ENCODE measurements around the gene SAMD9L. TPM values are rescaled to one million over a fixed set of nuclear protein-coding genes. Genes with fewer than 3 reads are reported as not detected.

Gene SAMD9L
- total and polyA plus RNA-seq, 4 donors, result 2.2 to 5.2 (median 3.8) TPM

DNA sequence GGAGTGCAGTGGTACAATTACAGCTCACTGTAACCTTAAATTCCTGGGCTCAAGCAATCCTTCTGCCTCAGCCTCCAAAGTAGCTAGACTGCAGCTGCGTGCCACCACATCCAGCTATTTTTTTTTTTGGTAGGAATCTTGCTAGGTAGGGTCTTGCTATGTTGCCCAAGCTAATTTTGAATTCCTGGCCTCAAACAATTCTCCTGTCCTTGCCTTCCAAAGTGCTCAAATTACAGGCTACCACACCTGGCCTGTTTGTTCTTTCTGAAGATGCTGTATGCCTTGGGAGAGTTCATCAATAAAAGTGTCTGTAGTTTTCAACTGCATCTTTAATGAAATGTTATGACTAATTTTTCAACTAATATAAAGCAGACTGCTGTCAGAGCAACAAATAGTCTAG lies 30.9 kb downstream of the SAMD9L start:
- no peaks in the 10 kb centered on the region for H3K27me3 ChIP-seq (ENCODE audit: control insufficient read depth in 4 of 4, insufficient read depth in 4 of 4, low read length in 3 of 4)
- H3K4me3 ChIP-seq (ENCODE audit: low read depth in 1 of 3, low read length in 3 of 3), result peak overlapping the region in 2 of 3 donors; percentile 34 to 60
- no peak for TF ChIP-seq EGR1 (IDR thresholded peaks at IDR 0.05; ENCODE audit: low read depth in 2 of 2)
- no peak for TF ChIP-seq HNF4G (IDR thresholded peaks at IDR 0.05)
- H3K27ac ChIP-seq (ENCODE audit: low read depth in 1 of 2, low read length in 2 of 2), result no peak overlapping the region
- H3K9me3 ChIP-seq (ENCODE audit: control insufficient read depth in 4 of 4, low read length in 3 of 4), result no peaks in the 10 kb centered on the region
- WGBS, result 84% methylated on average over 1 of the region's 1 CpG
- DNase-seq (ENCODE audit: low spot score), result no peak
- H3K36me3 ChIP-seq (ENCODE audit: control insufficient read depth in 4 of 4, insufficient read depth in 3 of 4, low read depth in 1 of 4, low read length in 3 of 4), result no peaks in the 10 kb centered on the region
- peak overlapping the region in 1 of 2 donors; percentile 67 for H3K9ac ChIP-seq (ENCODE audit: low read depth in 1 of 2, low read length in 2 of 2)
- peaks cover 0 to 6% (median 3%) of the 10 kb centered on the region in 4 donors for H3K4me1 ChIP-seq (ENCODE audit: control insufficient read depth in 4 of 4, insufficient read depth in 4 of 4, low read length in 3 of 4)

DNA sequence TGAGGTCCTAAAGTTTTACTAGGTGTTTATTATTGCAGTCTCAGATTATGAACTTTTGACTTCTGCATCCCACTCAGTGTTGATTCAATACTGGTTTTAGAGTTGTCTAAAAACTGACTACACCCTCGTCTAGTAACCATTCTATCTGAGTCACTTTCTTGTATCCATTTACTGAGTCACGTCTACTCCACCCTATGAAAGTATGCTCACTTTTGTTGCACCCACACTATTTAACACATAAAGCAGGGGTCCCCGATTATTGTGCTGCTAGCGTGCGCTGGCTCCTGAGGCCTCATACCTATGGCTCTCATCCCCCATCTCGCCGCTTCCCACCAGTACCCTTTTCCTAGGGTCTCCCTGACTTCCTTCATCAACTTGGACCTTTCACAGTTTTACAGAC lies 32.4 kb downstream of the SAMD9L start:
- WGBS, result 81% methylated on average over 7 of the region's 7 CpGs
- H3K27me3 ChIP-seq (ENCODE audit: control insufficient read depth in 4 of 4, insufficient read depth in 4 of 4, low read length in 3 of 4), result no peaks in the 10 kb centered on the region
- peak overlapping the region in 1 of 2 donors; percentile 5 for H3K9ac ChIP-seq (ENCODE audit: low read depth in 1 of 2, low read length in 2 of 2)
- TF ChIP-seq, protein P1, sequence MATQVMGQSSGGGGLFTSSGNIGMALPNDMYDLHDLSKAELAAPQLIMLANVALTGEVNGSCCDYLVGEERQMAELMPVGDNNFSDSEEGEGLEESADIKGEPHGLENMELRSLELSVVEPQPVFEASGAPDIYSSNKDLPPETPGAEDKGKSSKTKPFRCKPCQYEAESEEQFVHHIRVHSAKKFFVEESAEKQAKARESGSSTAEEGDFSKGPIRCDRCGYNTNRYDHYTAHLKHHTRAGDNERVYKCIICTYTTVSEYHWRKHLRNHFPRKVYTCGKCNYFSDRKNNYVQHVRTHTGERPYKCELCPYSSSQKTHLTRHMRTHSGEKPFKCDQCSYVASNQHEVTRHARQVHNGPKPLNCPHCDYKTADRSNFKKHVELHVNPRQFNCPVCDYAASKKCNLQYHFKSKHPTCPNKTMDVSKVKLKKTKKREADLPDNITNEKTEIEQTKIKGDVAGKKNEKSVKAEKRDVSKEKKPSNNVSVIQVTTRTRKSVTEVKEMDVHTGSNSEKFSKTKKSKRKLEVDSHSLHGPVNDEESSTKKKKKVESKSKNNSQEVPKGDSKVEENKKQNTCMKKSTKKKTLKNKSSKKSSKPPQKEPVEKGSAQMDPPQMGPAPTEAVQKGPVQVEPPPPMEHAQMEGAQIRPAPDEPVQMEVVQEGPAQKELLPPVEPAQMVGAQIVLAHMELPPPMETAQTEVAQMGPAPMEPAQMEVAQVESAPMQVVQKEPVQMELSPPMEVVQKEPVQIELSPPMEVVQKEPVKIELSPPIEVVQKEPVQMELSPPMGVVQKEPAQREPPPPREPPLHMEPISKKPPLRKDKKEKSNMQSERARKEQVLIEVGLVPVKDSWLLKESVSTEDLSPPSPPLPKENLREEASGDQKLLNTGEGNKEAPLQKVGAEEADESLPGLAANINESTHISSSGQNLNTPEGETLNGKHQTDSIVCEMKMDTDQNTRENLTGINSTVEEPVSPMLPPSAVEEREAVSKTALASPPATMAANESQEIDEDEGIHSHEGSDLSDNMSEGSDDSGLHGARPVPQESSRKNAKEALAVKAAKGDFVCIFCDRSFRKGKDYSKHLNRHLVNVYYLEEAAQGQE (IDR thresholded peaks at IDR 0.05), result no peak
- no peak for TF ChIP-seq HNF4G (IDR thresholded peaks at IDR 0.05)
- no peak overlapping the region for H3K27ac ChIP-seq (ENCODE audit: low read depth in 1 of 2, low read length in 2 of 2)
- no peak for DNase-seq (ENCODE audit: low spot score)
- no peaks in the 10 kb centered on the region for H3K9me3 ChIP-seq (ENCODE audit: control insufficient read depth in 4 of 4, low read length in 3 of 4)
- no peaks in the 10 kb centered on the region for H3K36me3 ChIP-seq (ENCODE audit: control insufficient read depth in 4 of 4, insufficient read depth in 3 of 4, low read depth in 1 of 4, low read length in 3 of 4)
- no peak overlapping the region for H3K4me3 ChIP-seq (ENCODE audit: low read depth in 1 of 3, low read length in 3 of 3)
- peaks cover 0 to 6% (median 3%) of the 10 kb centered on the region in 4 donors for H3K4me1 ChIP-seq (ENCODE audit: control insufficient read depth in 4 of 4, insufficient read depth in 4 of 4, low read length in 3 of 4)

DNA sequence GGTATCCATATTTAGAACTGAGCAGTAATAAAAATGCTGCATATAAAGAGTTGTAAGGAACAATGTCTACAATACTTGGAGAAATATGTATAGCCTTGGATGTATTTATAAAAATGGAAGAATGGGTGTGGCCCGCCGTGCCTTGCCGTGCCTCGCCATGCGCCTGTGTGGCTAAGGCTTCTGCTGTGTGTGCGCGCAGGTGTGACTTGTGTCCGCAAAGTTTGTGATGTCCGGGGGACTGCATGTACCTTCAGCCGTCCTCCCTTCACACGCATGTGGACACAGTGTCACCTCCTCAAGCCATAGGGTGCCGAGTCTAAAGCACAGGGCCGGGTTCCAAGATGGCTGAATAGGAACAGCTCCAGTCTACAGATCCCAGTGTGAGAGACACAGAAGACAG lies 40.2 kb downstream of the SAMD9L start:
- peaks cover 2 to 36% (median 32%) of the 10 kb centered on the region in 4 donors for H3K36me3 ChIP-seq (ENCODE audit: control insufficient read depth in 4 of 4, insufficient read depth in 3 of 4, low read depth in 1 of 4, low read length in 3 of 4)
- DNase-seq (ENCODE audit: low spot score), result no peak
- peak overlapping the region in 2 of 3 donors; percentile 39 to 46 for H3K4me3 ChIP-seq (ENCODE audit: low read depth in 1 of 3, low read length in 3 of 3)
- H3K27me3 ChIP-seq (ENCODE audit: control insufficient read depth in 4 of 4, insufficient read depth in 4 of 4, low read length in 3 of 4), result no peaks in the 10 kb centered on the region
- H3K4me1 ChIP-seq (ENCODE audit: control insufficient read depth in 4 of 4, insufficient read depth in 4 of 4, low read length in 3 of 4), result no peaks in the 10 kb centered on the region
- H3K9me3 ChIP-seq (ENCODE audit: control insufficient read depth in 4 of 4, low read length in 3 of 4), result peaks cover 17 to 50% (median 31%) of the 10 kb centered on the region in 4 donors
- no peak for TF ChIP-seq SP1 (IDR thresholded peaks at IDR 0.05)
- TF ChIP-seq RXRA (IDR thresholded peaks at IDR 0.05), result no peak
- TF ChIP-seq TAF1 (conservative IDR thresholded peaks at IDR 0.05), result no peak
- no peak for TF ChIP-seq GABPA (IDR thresholded peaks at IDR 0.05 in 1 of 2, conservative IDR thresholded peaks at IDR 0.05 in 1 of 2)
- TF ChIP-seq, protein P1 (IDR thresholded peaks at IDR 0.05), result no peak
- no peak for TF ChIP-seq NR2F2 (IDR thresholded peaks at IDR 0.05)
- TF ChIP-seq JUND (IDR thresholded peaks at IDR 0.05), result no peak
- no peak for TF ChIP-seq EGR1 (IDR thresholded peaks at IDR 0.05; ENCODE audit: low read depth in 2 of 2)
- TF ChIP-seq, protein P2, sequence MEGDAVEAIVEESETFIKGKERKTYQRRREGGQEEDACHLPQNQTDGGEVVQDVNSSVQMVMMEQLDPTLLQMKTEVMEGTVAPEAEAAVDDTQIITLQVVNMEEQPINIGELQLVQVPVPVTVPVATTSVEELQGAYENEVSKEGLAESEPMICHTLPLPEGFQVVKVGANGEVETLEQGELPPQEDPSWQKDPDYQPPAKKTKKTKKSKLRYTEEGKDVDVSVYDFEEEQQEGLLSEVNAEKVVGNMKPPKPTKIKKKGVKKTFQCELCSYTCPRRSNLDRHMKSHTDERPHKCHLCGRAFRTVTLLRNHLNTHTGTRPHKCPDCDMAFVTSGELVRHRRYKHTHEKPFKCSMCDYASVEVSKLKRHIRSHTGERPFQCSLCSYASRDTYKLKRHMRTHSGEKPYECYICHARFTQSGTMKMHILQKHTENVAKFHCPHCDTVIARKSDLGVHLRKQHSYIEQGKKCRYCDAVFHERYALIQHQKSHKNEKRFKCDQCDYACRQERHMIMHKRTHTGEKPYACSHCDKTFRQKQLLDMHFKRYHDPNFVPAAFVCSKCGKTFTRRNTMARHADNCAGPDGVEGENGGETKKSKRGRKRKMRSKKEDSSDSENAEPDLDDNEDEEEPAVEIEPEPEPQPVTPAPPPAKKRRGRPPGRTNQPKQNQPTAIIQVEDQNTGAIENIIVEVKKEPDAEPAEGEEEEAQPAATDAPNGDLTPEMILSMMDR (IDR thresholded peaks at IDR 0.05; ENCODE audit: low read depth, low read length, missing input control), result no peak
- TF ChIP-seq HNF4A (conservative IDR thresholded peaks at IDR 0.05), result no peak
- TF ChIP-seq, protein P3, sequence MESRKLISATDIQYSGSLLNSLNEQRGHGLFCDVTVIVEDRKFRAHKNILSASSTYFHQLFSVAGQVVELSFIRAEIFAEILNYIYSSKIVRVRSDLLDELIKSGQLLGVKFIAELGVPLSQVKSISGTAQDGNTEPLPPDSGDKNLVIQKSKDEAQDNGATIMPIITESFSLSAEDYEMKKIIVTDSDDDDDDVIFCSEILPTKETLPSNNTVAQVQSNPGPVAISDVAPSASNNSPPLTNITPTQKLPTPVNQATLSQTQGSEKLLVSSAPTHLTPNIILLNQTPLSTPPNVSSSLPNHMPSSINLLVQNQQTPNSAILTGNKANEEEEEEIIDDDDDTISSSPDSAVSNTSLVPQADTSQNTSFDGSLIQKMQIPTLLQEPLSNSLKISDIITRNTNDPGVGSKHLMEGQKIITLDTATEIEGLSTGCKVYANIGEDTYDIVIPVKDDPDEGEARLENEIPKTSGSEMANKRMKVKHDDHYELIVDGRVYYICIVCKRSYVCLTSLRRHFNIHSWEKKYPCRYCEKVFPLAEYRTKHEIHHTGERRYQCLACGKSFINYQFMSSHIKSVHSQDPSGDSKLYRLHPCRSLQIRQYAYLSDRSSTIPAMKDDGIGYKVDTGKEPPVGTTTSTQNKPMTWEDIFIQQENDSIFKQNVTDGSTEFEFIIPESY (IDR thresholded peaks at IDR 0.05), result no peak
- no peak for TF ChIP-seq HNF4G (IDR thresholded peaks at IDR 0.05)
- TF ChIP-seq, protein P4, sequence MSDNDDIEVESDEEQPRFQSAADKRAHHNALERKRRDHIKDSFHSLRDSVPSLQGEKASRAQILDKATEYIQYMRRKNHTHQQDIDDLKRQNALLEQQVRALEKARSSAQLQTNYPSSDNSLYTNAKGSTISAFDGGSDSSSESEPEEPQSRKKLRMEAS (IDR thresholded peaks at IDR 0.05), result no peak
- TF ChIP-seq FOXA1 (IDR thresholded peaks at IDR 0.05), result no peak
- no peak for TF ChIP-seq RAD21 (IDR thresholded peaks at IDR 0.05)
- TF ChIP-seq FOXA2 (IDR thresholded peaks at IDR 0.05), result no peak
- WGBS, result 92% methylated on average over 13 of the region's 13 CpGs
- no peak overlapping the region for H3K27ac ChIP-seq (ENCODE audit: low read depth in 1 of 2, low read length in 2 of 2)
- no peak overlapping the region for H3K9ac ChIP-seq (ENCODE audit: low read depth in 1 of 2, low read length in 2 of 2)
